ENCODE data around the gene GALNT1.
A peak's percentile ranks its signal among the peaks of the same experiment; 100 is the strongest.

The GALNT1 gene

GRCh38 chr18:35582899-35583558 lies 1.5 kb downstream of the GALNT1 start:
- no peak for DNase-seq

GRCh38 chr18:35584735-35585134 lies 3.2 kb downstream of the GALNT1 start:
- DNase-seq: no peak

GRCh38 chr18:35585608-35586007 lies 4.1 kb downstream of the GALNT1 start:
- DNase-seq: no peak

GRCh38 chr18:35588122-35588521 lies 6.6 kb downstream of the GALNT1 start:
- DNase-seq: no peak

- DNase-seq: peak in 5 of 6 experiments; percentile 9 to 24 (median 18)
Observed at GRCh38 chr18:35588995-35589394, 7.5 kb downstream of the GALNT1 start.

GRCh38 chr18:35589546-35589945 lies 8.0 kb downstream of the GALNT1 start:
- DNase-seq: no peak

- DNase-seq: no peak
Observed at GRCh38 chr18:35590935-35591334, 9.4 kb downstream of the GALNT1 start.

GRCh38 chr18:35592298-35592697 lies 10.8 kb downstream of the GALNT1 start:
- no peak for DNase-seq

GRCh38 chr18:35593859-35594258 lies 12.3 kb downstream of the GALNT1 start:
- no peak for DNase-seq

- DNase-seq: no peak
Observed at GRCh38 chr18:35597758-35598157, 16.2 kb downstream of the GALNT1 start.

GRCh38 chr18:35602193-35602820 lies 20.8 kb downstream of the GALNT1 start:
- DNase-seq: no peak

GRCh38 chr18:35603008-35603407 lies 21.5 kb downstream of the GALNT1 start:
- DNase-seq: no peak

GRCh38 chr18:35603528-35603927 lies 22.0 kb downstream of the GALNT1 start:
- DNase-seq: no peak

GRCh38 chr18:35604369-35604768 lies 22.8 kb downstream of the GALNT1 start:
- no peak for DNase-seq

GRCh38 chr18:35605686-35606417 lies 24.3 kb downstream of the GALNT1 start:
- no peak for DNase-seq

GRCh38 chr18:35609236-35609635 lies 27.7 kb downstream of the GALNT1 start:
- DNase-seq: no peak

- DNase-seq: no peak
Observed at GRCh38 chr18:35610089-35610488, 28.5 kb downstream of the GALNT1 start.

- DNase-seq: no peak
Observed at GRCh38 chr18:35610724-35611123, 29.2 kb downstream of the GALNT1 start.

GRCh38 chr18:35611518-35611917 lies 30.0 kb downstream of the GALNT1 start:
- no peak for DNase-seq

GRCh38 chr18:35616074-35616473 lies 34.5 kb downstream of the GALNT1 start:
- no peak for DNase-seq

- peak; percentile 7 to 67 (median 48) for DNase-seq
Observed at GRCh38 chr18:35616664-35617423, 35.3 kb downstream of the GALNT1 start.

GRCh38 chr18:35617865-35618264 lies 36.3 kb downstream of the GALNT1 start:
- no peak for DNase-seq

GRCh38 chr18:35618289-35618688 lies 36.7 kb downstream of the GALNT1 start:
- DNase-seq: no peak

All from stimulated activated naive CD4-positive, alpha-beta T cell (primary cell).